ENCODE results near the gene SECISBP2.

Gene SECISBP2

DNA sequence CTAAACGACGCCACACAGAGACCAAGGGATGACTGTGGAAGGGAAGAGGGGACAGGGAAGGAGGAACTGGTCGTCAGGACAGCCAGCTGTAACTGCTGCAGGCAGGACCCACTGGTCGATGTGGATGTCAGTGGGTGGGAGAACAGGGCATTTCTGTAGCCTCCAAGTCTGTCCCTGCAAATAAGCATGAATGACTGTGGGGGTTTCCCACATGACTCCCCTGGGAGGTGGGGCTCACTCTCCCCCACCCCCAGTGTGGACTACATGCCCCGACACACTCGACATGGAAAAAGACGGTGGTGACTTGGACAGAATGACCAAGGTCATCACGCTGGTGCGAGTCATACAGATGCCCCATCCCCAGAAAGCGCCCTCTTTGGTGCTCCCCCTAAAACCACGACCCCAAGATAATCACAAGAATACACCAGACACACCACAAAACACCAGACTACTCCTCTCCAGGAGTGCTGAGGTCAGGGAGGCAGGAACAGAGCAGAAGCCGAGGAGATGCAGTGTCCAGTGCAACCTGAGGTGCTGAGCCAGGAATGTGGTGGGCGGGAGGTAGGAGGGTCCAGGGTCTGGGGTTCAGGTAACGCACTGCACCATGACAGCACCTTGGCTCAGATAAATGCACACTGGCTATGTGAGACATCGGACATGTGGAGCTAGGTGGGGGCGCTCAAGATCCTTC lies 64.9 kb downstream of the SECISBP2 start:
- DNase-seq = no peak

DNA sequence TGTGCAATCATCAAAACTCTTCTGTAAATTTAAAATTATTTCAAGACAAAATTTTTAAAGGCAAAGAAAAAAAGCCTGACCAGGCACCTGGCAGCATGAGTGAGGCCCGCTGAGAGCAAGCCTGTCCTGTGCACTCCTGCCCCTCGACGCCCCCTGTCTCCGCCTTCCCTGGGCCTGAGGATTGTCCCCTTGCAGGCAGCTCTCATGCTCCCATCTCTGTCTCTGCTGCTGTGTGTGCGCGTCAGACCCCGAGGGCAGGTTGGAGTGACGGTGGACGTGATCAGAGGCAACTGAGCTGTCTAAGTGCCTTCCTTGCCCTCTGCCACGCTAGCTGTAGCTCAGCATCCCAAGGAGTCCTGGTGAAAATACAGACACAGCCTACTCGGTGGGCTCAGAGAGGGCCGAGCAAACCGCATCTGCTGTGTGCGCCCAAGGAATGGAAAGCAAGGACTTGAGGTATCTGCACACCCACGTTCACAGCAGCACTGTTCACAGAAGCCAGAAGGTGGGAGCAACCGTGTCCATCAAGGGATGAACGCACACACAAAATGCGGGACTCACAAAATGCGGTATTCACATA lies 65.5 kb downstream of the SECISBP2 start:
- no peak for DNase-seq

DNA sequence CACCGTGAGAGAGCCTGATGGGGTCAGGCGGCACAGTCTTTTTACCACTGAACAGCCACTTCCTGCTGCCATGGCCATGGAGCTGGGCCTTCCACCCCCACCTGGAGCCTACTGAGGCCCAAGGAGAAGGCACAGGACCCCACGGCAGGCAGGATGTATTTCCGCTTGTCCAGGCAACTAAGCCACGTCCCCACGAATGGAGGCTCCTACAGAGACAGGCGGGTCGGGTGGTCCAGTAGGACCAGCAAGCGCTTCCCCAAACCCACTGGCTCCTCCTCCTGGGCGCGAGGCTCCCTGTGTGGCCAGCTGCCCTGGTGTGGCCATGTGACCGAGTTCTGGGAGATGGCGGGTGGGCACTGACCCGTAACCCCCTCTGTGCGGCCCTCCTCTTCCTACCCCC lies 66.5 kb downstream of the SECISBP2 start:
- DNase-seq = no peak

DNA sequence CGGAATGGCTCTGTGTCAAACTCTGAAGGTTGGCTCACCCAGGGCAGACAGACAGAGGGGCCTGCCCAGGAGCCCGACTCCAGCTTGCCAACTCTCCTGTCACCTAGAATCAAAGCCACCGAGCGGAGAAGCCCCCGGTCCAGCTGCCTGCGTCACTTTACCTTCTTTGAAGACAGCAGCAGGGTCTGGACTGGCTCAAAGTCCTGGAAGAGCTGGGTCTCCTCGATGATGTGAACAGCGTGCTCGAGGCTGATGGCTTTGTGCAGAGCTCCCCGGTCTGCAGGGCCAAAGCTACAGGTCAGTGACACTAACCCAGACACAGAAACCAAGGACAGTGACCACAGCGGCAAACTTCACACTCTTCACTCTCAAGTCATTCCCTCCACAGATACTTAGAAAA lies 67.9 kb downstream of the SECISBP2 start:
- no peak for DNase-seq

GRCh38 chr9:89386797-89387196 lies 68.5 kb downstream of the SECISBP2 start:
- DNase-seq = no peak

DNA sequence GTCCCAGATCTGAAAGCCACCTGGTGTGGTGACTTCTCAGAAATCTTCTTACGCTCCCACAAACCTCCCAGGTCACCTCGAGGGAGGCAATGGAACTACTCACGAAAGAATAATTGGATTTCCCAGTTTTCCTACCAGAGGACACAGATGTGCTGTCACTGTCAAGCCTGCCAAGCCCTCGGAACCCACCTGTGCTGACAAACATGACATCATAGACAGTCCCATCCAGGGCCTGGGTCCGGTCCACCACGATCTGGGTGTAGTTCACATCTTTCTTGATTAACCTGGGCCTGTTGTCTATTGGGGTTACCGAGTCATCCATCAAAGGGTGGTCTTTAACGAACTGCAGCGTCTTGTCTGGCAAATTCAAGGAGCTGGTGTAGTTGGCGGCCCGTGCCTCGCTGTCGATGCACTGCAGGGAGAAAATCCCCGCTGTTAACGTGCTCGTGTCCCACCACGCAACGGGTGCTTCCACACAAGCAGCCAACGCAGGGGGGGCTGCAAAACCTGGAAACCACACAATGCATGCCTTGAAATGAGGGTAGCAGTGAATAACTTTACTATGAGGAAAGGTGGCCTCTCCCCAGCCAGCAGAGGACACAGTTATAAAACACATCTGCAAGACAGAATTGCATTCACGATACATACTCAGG lies 69.0 kb downstream of the SECISBP2 start:
- DNase-seq = no peak

DNA sequence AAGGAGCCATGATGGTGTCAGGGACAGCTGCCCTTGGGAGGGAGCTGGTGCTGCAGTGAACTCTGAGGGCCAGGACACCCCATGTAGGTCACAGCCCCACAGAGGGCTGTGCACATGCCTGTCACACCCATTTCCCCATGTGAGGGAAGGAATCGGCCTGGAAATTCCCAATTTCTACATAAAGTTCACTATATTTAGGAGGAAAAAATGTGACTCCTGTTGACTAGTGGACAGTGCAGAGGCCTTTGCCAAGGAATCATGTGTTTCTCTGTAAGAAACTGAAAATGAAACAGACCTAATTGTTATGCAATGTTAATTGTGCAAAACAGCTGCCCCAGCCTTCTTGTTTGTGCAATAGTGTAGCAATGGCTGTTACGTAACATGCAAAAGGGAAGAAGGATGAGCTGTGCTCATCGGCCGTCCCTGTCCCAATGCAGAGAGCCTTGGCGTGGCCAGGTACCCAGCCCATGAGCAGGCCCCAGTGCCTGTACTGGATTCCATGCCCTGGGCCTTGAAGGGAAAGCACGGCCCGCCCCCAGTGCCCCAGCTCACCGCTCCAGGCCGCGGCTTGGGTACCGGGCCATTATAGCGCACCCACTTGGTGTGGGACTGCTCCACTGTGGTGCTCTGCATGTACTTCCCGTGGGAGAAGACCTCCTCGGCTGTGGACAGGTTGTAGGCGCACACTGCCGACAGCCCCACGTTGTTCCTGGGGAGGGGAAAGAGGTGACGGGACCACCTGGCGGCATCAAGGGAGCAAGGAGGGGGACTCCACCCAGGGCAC lies 70.0 kb downstream of the SECISBP2 start:
- DNase-seq = no peak

GRCh38 chr9:89388868-89389177 lies 70.5 kb downstream of the SECISBP2 start:
- no peak for DNase-seq

- DNase-seq = no peak
Observed at GRCh38 chr9:89390068-89390555, 71.8 kb downstream of the SECISBP2 start.

- DNase-seq = no peak
Observed at GRCh38 chr9:89390578-89391116, 72.3 kb downstream of the SECISBP2 start.

GRCh38 chr9:89391585-89391984 lies 73.3 kb downstream of the SECISBP2 start:
- DNase-seq = no peak

GRCh38 chr9:89394412-89394811 lies 76.1 kb downstream of the SECISBP2 start:
- DNase-seq = no peak

- no peak for DNase-seq
Observed at GRCh38 chr9:89395931-89396710, 77.8 kb downstream of the SECISBP2 start.

GRCh38 chr9:89397471-89397870 lies 79.2 kb downstream of the SECISBP2 start:
- DNase-seq = no peak

- no peak for DNase-seq
Observed at GRCh38 chr9:89398621-89399020, 80.3 kb downstream of the SECISBP2 start.

DNA sequence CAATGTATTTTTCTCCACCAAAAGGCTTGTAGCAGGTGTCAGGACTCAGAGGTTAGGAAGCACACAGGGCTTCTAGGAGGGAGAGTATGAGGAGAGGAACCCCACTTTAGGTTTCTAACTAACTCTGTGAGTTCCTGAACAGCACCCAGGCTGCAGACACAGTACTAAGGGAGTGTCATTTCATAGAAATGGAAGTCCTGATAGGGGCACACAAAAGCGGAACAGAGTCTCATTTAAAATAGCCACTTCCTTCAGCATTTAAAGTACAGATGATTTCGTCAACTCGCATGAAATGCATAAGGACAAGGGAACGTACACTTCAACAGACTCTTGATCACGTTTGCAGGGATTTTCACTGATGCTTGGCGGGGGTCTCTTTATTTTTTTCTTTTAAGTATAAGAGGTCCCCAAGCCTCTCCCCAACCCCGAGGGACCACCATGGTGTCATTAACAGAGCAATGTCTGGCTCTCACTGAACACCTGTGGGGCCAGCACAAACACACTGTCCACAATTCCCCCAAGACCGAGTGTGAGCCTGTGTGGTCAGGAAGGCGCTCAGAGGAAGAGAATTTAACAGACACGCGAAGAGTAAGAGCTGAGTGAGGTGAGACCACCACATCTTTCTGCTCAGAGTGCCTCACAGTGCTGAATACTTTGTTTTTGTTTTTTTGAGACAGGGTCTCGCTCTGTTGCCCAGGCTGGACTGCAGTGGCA lies 82.3 kb downstream of the SECISBP2 start:
- no peak for DNase-seq

- no peak for DNase-seq
Observed at GRCh38 chr9:89402695-89403427, 84.6 kb downstream of the SECISBP2 start.

GRCh38 chr9:89404074-89404473 lies 85.8 kb downstream of the SECISBP2 start:
- DNase-seq = no peak

- DNase-seq = no peak
Observed at GRCh38 chr9:89405826-89406225, 87.5 kb downstream of the SECISBP2 start.

GRCh38 chr9:89407070-89407469 lies 88.8 kb downstream of the SECISBP2 start:
- DNase-seq = no peak

- DNase-seq = peak; percentile 69
Observed at GRCh38 chr9:89408628-89409101, 90.4 kb downstream of the SECISBP2 start.

All from activated naive CD4-positive, alpha-beta T cell treated with Interleukin-2 at 50 U/mL for 16 hours (primary cell).